Pancreas (tissue), 10 donors: ENCODE results near the gene SMIM20. TPM values are rescaled to one million over a fixed set of nuclear protein-coding genes. Genes with fewer than 3 reads are reported as not detected.

ENCODE experiments used
- ATAC-seq, 4 donors: fragments of 200-7000 bp; cut with Tn5 transposase; one replicate each; pipeline versions ENCODE4 v1.8.0 to v1.9.1; 2020; ENCODE audit warnings: mild to moderate bottlenecking in 4 of 4, moderate library complexity in 4 of 4
- DNase-seq, 6 donors: peaks; one replicate each; pipeline ENCODE4 v3.0.0-alpha.2; 2020
- FAIRE-seq: peaks from 2 replicates; lab custom pipeline; 2012; peaks lifted over from hg19 to GRCh38; lab: Jason Lieb, UNC
- H3K27ac ChIP-seq, 4 donors: fragments of 200-600 bp; sonication (generic); 1 replicate in 3 of 4; 2 replicates in 1 of 4; pipeline versions ENCODE4 v1.5.0 to v1.8.0; 2020
- H3K27me3 ChIP-seq, 4 donors: fragments of 200-600 bp; one replicate each; pipeline ENCODE4 v1.8.0; 2021
- H3K36me3 ChIP-seq, 3 donors: fragments of 200-600 bp; sonication (generic) in 1 of 3; one replicate each; pipeline versions ENCODE4 v1.5.0 to v1.8.0; 2020 to 2021
- H3K4me1 ChIP-seq, 3 donors: fragments of 200-600 bp; one replicate each; pipeline ENCODE4 v1.8.0; 2021
- H3K4me3 ChIP-seq, 4 donors: fragments of 200-600 bp; sonication (generic) in 2 of 4; one replicate each; pipeline versions ENCODE4 v1.5.0 to v1.8.0; 2020 to 2021
- H3K9me3 ChIP-seq, 4 donors: fragments of 200-600 bp; one replicate each; pipeline ENCODE4 v1.8.0; 2021
- CTCF ChIP-seq, 4 donors: fragments of 200-600 bp; sonication (generic) in 3 of 4; IDR thresholded peaks; one replicate each; pipeline versions ENCODE4 v1.5.0 to v1.8.0; 2021; ENCODE audit warnings: antibody characterized with exemption in 4 of 4
- WGBS, 2 donors: extraction: QIAGEN DNeasy Blood & Tissue Kit; methylation state at CpG; one replicate each; pipeline ENCODE4 v1.1.7; 2013; 5-methylcytosine and 5-hydroxymethylcytosine counted together
- intact Hi-C, 3 donors: fragments of 100-400 bp; cut with DNase I; formaldehyde crosslinking; loops; one replicate each; pipeline versions ENCODE4 v1.11.1 to v1.14.2; 2022
- polyA plus RNA-seq, 2 donors: library from polyadenylated mRNA; stranded (reverse); fragments of 200-250 nt; gene quantifications; one replicate each; pipeline ENCODE4 v1.2.3, GENCODE V29; 2013
- total RNA-seq, 6 donors: library from RNA; stranded (reverse); fragmentation: NEBNext Ultra II Directional in 4 of 6; extraction: Animal tissue kit (Norgen Biotek cat#: 25700) in 4 of 6; gene quantifications; one replicate each; pipeline versions ENCODE4 v1.2.1 to v1.2.4, GENCODE V29; 2021 to 2023
- donor health status: healthy with polysubstance abuse.
- donor health status: DM: no; HTN: no; CAD: no; lungs with moderate emphysema.
- donor health status: DM: no; HTN: no; CAD: no.
- donor health status: control.
- donor health status: control.
- donor health status: Bipolar disorder and iron deficiency.
- donor health status: DM: yes; HTN: yes; CAD: no.
- donor health status: DM: no; HTN: no; CAD: no.
- donor health status: DM: no; HTN: no; CAD: no.
- donor health status: DM: yes; HTN: yes; CAD: no.

Gene SMIM20
- total and polyA plus RNA-seq, 8 donors, result 11.7 to 37.4 (median 18.7) TPM

- no peak overlapping the region for H3K27ac ChIP-seq
- 23 to 24% methylated on average over 1 of the region's 1 CpG for WGBS, 2 donors
- peaks cover 0 to 7% (median 5%) of the 10 kb centered on the region in 3 donors for H3K4me1 ChIP-seq
- no peak for FAIRE-seq
- TF ChIP-seq CTCF (IDR thresholded peaks at IDR 0.05), result no peak
- intact Hi-C loops, result no loop called here
- DNase-seq, result no peak
- no peaks in the 10 kb centered on the region for H3K9me3 ChIP-seq
- H3K4me3 ChIP-seq, result no peak overlapping the region
- H3K36me3 ChIP-seq, result no peaks in the 10 kb centered on the region
- ATAC-seq, result no peak
- no peaks in the 10 kb centered on the region for H3K27me3 ChIP-seq
Measured at GRCh38 chr4:25937801-25938200, 23.8 kb downstream of the SMIM20 start.

GRCh38 chr4:25938366-25938765, 24.3 kb downstream of the SMIM20 start:
- FAIRE-seq (no peak), DNase-seq (no peak), ATAC-seq (no peak)
- no peak for TF ChIP-seq CTCF (IDR thresholded peaks at IDR 0.05)
- Histone ChIP-seq H3K4me1 (peaks cover 0 to 7% (median 5%) of the 10 kb centered on the region in 3 donors), H3K36me3 (no peaks in the 10 kb centered on the region), H3K9me3 (no peaks in the 10 kb centered on the region), H3K27ac (no peak overlapping the region), H3K4me3 (no peak overlapping the region), H3K27me3 (no peaks in the 10 kb centered on the region)
- WGBS, 2 donors, result 78 to 79% methylated on average over 6 of the region's 6 CpGs
- intact Hi-C loops, result no loop called here

GRCh38 chr4:25938787-25939186, 24.8 kb downstream of the SMIM20 start:
- Histone ChIP-seq H3K36me3 (no peaks in the 10 kb centered on the region), H3K9me3 (no peaks in the 10 kb centered on the region), H3K4me1 (peaks cover 0 to 7% (median 5%) of the 10 kb centered on the region in 3 donors), H3K27ac (no peak overlapping the region), H3K27me3 (no peaks in the 10 kb centered on the region), H3K4me3 (no peak overlapping the region)
- DNase-seq (no peak), FAIRE-seq (no peak), ATAC-seq (peak in 3 of 4 donors; percentile 27 to 66 (median 47))
- no peak for TF ChIP-seq CTCF (IDR thresholded peaks at IDR 0.05)
- intact Hi-C loops, result no loop called here
- 57 to 64% methylated on average over 3 of the region's 3 CpGs for WGBS, 2 donors

DNA sequence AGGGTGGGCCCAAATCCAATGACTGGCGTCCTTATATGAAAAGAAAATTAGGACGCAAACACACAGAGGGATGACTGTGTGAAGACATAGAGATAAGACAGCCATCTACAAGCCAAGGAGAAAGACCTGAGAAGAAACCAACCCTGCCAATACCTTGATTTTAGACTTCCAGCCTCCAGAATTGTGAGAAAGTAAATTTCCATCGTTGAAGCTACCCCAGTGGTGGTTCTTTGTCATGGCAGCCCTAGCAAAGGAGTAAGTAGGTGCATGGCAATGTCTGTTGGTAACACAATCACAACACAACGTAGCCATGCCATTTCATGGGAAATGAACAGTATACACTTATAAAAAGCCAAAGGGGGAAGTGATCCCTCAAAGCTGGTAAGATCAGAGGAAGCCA, 25.3 kb downstream of the SMIM20 start:
- intact Hi-C loops, result no loop called here
- no peak overlapping the region for H3K4me3 ChIP-seq
- no peaks in the 10 kb centered on the region for H3K36me3 ChIP-seq
- H3K27me3 ChIP-seq, result no peaks in the 10 kb centered on the region
- H3K9me3 ChIP-seq, result no peaks in the 10 kb centered on the region
- ATAC-seq, result no peak
- DNase-seq, result no peak
- TF ChIP-seq CTCF (IDR thresholded peaks at IDR 0.05), result no peak
- 84 to 85% methylated on average over 4 of the region's 4 CpGs for WGBS, 2 donors
- no peak overlapping the region for H3K27ac ChIP-seq
- H3K4me1 ChIP-seq, result peaks cover 0 to 7% (median 5%) of the 10 kb centered on the region in 3 donors
- FAIRE-seq, result no peak

- no peak for ATAC-seq
- intact Hi-C loops, result no loop called here
- Histone ChIP-seq H3K4me1 (peaks cover 0 to 7% (median 5%) of the 10 kb centered on the region in 3 donors), H3K27ac (no peak overlapping the region), H3K4me3 (no peak overlapping the region), H3K27me3 (no peaks in the 10 kb centered on the region), H3K36me3 (no peaks in the 10 kb centered on the region), H3K9me3 (no peaks in the 10 kb centered on the region)
- DNase-seq, result no peak
- no peak for TF ChIP-seq CTCF (IDR thresholded peaks at IDR 0.05)
- no peak for FAIRE-seq
- WGBS, 2 donors, result 75 to 88% methylated on average over 3 of the region's 3 CpGs
Measured at GRCh38 chr4:25941457-25942221, 27.6 kb downstream of the SMIM20 start.
